NCI-H2029 treated with DMSO at 0.1 percent for 48 hours (cell line): Measurements from ENCODE around the gene ENOX1.

Experiments
- DNase-seq: peaks from one replicate; lab custom pipeline; 2025; lab: John Stamatoyannopoulos, UW

ENOX1 gene

DNA sequence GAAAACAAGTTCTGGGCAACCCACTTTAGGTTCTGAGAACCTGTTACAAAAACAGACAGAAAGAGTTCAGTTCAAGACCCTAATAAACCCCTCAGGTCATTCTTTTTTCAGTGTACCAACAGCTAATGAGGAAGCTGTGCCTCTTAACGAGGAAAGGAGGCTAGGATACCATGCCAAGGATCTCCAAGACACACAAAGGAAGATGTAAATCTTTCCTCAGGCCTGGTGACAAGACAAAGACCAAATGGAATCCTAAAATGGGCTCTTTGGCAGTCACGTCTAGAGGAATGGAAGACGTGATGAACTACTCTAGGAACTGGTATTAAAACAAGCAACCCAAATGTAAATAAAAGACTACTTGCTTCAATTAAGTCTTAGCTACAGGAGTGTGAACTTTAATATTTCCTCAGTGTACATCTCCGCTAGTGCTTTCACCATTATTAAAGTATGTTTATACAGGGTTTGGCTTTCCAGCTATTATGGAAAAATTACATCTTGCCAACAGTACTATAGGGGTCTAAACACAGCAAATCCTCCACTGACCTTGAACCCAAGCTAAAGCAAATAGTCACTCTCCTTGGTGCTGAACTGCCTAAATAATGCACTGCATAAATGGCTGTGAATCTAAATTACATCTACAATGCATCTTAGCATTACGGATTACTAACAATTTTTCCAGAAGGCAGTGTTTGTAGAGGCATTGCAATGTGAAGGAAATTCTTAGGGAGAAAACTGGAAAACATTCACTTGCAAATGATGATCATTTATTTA, 42.3 kb downstream of the ENOX1 start:
- no peak for DNase-seq

DNA sequence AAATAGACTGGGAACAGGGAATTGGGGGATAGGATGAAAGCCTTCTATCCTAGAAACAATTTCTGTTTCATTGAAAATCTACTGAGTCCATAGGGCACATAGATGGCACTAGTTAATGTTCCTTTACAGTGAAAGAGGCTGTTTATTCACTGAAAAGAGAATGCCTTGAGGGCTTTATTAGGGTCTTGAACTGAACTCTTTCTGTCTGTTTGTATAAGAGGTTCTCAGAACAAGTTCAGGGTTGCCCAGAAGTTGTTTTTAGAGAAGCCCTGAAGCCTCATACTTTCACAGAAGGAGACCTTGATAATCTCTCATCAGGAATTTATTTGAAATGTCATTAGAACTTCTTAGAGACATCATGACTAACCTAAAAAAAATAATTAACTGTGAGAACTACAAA, 43.9 kb downstream of the ENOX1 start:
- no peak for DNase-seq

DNA sequence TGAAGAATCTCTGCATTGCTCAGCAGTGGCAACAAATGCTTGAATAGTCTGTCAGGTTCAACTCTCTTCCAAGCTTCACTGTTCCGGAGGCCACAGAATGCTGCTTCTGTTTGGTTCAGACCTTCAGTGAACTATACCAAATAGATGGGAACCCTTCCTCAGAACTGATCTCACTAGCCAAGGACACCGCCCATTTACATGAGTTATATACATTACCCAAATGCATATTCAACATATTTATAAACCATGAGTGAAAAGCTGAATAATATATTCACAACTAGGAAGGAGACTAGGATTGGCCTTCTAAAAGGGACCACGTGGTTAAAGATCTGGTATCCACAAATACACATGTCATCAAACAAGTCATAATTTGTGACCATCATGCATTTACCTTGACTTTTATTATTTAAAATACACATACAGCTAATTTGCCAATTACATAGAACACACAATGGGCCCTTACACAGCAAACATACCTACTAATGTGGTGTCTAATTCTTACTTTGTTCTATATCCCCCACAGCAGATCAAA, 49.3 kb downstream of the ENOX1 start:
- no peak for DNase-seq

DNA sequence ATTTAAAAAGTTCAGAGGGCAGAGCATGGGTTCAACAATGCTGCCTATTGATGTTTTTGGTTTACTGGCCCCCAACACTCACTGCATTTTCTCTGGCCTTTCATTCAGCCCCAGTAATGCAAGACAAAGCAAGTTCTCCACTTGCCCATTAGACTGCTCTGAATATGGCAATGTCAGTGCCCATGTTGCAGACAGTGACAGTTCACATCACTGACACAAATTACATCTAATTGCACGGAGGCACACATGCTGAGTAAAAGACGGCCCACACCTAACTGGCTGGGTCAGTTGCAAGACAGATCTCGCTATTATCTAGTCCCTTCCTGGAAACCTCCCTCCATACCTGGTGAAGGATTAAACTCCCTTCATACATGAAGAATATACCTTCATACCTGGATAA, 54.0 kb downstream of the ENOX1 start:
- DNase-seq, result no peak

DNA sequence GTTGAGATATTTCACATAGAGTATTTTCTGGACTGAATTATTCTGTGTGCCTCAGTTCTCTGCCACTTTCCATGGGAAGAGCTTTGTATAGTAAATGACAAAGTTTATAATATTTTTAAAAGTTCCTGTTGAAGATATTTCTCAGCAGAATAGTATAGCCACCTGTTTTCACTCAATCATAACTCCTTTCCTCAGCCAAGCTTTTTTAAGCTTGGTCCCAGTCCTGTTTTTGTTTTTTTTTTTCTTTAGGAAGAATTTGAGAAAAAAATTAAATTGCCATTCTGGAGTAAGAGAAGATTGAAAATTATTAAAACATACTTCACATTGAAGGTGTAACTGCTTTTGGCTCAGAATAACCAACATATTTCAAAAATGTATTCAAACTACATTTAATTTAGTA, 55.5 kb downstream of the ENOX1 start:
- DNase-seq, result no peak

DNA sequence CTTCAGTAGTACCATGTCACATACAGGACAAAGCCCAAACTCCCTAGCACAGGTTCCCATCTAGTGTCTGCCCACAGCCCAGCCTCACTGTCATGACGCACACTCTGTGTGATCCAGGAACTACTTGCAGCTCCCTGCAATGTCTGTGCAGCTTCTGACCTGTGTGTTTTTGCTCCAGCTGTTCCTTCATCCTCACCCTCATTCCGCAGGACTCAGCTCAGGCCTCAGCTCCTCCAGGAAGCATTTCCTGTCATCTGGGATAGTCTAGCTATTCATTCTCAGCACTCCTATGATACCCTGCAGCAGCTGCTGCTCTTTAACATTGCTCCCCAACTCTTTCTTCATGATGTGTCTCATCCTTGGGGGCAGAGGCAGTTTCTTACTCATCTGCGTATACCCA, 56.1 kb downstream of the ENOX1 start:
- DNase-seq, result no peak

DNA sequence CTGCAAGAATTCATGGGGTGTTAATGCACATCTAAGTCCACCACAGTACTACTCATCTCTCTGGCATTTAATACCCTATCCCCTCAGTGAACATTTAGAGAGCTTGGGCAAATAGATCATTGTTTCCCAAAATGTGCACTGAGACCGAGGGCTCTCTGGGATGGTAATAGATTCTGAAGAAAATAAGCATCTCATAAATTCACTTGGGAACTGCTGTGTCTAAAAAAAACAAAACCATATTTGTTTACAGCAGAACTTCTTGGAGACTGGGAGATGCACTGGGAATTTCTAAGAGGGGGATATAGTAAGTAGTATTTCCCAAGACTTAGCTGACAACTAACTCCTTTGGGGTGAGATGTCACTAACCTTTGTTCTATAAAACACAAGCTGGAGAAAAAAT, 58.4 kb downstream of the ENOX1 start:
- no peak for DNase-seq

DNA sequence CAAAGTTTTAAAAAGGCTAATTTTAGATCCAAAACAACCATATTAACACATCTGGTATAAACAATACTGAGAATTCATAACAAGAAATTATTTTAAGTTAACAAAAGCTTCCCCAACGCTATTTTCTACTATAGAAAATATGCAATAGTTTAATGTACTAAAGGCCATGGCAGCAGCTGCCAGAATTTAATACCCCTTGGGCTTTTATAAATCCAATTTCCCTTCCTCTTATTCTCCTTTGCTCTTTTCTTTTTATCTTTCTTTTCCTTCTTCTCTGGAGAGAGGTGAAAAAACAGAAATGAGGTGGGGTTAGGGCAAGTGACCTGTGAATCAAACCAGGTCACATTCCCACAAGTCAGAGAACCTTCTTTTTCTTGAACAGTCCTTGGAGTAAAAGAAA, 58.9 kb downstream of the ENOX1 start:
- DNase-seq, result no peak

DNA sequence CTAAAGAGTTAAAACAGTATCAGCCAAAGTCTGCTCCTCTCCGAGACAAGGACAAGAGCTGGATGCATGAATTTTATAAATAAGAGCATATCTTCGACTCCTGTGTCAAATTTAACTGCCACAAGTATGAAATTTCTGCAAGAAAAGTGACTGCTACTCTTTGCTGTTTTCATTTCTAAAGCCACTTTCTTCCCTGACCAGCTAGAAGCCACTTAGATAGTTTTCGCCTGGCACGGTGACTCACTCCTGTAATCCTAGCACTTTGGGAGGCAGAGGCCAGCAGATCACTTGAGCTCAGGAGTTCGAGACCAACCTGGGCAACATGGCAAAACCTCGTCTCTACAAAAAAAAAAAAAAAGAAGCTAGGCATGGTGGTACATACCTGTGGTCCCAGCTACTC, 61.3 kb downstream of the ENOX1 start:
- DNase-seq, result no peak

DNA sequence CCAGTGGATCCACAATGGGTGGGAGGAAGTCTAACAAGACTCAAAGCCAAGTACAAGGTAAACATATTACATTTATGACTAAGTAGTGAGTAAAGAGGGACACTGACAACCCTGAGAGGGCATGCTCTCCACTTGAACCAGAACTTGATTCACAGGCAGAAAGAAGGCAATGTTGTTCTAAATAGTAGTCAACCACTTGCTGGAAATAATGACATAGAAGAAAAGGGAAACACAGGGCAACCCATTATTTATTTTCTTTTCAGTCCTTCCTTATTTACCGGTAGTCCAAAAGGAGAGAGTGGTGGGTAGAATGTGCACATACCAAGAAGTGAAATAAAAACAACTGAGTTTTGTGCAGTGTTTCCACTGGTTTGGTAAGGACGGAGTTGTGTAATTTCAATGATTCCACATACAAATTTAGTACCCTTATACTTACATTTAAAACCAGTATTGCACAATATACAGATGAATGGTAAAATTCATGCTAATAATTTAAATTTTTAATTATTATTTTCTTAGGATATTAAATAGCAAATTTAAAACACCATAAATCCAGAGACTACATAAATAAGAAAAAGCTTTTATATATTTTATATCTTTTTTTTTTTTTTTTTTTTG, 65.9 kb downstream of the ENOX1 start:
- DNase-seq, result no peak

DNA sequence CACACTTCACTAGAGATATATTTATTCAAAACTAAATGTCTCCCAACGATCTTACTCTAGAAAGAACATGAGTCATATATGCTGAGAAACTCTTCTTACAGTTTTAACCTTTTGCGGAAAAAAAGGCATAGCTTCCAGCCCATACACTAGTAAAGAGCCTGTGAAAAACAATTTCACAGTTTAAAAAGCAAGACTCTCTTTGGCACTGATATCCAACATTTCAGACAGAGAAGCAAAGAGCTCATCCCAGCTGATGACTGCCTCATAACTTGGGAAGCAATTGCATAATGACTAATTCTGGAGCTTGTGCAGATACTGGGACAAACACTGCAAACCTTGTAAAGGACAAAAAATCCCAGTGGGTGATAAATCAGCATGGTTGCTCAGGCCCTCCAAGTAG, 88.0 kb downstream of the ENOX1 start:
- no peak for DNase-seq

DNA sequence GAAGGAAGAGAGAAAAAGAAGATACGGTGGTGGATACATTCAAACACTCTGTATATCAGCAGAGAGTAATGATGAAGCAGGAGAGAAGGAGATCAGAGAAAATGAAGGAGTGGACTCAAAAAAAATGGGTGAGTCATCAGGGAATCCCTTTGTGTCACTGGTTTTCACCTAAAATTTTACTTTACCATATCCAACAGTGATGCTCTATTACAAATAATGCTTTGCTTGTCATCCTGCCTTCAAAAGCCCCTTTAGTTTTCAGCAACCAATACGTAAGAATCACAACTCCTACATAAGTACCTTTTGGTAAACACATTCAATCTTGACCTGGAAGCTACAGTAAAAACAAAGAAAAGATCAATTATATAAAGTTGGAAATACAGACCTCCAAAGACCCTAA, 88.8 kb downstream of the ENOX1 start:
- no peak for DNase-seq

DNA sequence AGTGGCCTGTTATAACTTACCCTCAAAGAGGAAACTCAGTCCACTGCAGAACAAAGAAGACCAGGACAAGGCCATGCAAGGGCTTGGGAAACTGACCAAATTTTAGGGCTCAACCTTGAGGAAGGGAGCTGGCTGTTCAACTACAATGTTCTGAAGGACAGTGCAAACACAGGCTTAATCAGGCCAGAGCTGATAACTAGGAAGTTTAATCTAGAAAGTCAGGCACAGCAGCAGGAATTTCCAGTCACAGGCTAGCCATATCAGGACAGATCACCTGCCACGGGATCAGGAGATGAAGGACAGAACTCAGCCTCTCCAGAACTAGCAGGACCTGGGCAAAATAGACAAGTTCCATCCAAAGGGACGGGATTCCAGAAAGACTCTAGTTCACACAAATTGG, 89.4 kb downstream of the ENOX1 start:
- DNase-seq, result no peak

DNA sequence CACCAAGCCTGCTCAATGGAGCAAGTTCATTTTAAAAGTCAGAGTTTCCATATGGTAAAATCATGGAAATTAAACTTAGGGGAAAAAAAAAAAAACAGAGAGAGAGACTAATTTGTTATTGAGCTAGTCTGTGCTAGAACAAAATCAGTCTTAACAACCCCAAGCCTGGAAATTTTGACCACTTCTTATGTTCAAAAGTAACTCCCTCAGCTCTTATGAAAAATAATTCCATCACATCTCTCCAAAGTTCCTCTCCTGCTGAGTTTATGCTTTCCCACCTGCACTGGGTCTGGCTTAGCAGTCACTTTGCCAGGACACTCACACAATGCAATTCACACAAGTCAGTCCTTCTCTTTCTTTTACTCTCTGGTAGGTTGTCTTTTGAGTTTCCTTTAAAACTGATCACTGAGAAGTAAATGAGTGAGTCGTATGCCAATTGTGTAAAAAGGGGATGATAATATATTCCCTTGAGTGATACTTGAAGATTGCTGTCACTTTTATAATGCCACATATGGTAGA, 92.6 kb downstream of the ENOX1 start:
- no peak for DNase-seq

DNA sequence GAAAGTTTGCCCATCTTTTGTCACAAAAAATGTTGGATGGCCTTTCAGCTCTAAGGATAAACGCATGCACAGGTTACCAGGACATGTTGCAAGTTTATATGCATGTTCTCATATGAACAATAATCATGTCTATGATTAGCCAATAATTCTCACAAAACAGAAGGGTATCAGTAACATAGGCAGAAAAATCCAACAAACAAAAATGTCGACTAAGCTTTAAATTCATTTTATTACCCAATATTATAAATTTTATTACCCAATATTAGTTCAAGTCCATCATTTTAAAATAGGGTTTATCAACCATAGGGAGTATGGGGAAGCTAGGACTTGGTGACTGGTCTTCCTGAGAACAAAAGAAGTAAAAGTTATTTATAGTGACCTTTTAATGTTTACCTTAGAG, 93.1 kb downstream of the ENOX1 start:
- no peak for DNase-seq

DNA sequence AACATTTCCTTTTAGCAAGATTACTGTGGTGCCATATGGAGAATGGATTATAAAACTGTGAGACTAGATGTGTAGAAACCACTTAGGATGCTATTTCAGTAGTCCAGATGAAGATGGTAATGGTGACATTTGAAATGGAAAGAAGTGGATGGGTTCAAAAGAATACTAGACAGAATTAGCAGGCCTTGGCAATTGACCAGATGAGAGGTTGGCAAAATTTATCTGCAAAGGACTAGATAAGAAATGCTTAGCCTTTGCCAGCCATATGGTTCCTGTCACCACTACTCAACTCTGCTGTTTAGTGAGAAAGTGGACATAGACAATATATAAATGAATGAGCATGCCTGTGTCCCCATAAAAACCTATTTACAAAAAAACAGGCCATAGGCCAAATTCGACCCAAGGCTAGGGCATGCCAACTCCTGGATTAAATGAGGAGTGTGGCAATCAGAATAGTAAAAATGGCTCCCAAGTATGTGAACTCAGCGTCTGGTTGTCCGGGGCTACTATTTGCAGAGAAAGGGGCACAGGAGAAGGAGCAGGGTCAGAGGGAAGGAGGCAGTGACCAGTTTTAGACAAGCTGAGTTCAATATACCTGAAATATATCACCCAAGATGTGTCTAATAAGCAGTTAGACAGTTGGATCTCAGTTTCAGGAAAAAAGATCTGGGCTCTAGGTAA, 98.4 kb downstream of the ENOX1 start:
- no peak for DNase-seq

DNA sequence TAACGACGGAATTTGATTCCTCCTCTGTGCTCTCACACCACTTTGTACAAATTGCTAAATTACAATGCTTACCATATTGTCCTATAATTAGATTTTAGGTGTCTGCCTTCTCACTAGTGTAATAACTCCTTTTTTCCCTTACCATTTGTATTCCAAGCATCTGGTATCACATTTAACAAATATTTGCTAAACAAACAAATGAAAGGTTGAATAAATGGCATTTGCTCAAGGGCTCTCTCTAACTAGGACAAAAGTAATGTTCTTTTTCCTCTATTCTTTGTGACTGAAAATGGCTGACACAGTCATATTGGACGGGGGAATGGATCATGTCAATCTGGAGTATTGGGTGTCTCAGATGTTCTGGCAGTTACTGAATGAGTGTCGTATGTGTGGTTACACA, 99.7 kb downstream of the ENOX1 start:
- DNase-seq, result no peak

DNA sequence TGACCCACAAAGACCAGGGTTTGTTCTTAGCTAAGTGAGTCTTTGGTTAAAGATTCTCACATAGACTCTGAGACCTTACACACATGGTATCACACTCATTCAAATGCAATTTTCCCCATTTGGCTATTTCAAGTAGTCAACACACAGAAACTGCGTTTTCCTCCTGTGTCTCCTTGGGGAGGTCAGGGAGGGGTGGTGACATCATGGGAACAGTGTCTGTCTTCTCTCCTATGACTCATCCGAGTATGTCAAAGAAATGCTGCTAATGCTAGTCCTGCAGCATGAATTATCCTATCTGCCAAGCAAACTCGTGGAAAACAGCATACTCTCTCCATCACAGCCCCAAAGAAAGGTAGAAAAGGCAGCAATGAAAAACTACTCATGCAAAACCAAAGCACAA, 100.2 kb downstream of the ENOX1 start:
- no peak for DNase-seq

DNA sequence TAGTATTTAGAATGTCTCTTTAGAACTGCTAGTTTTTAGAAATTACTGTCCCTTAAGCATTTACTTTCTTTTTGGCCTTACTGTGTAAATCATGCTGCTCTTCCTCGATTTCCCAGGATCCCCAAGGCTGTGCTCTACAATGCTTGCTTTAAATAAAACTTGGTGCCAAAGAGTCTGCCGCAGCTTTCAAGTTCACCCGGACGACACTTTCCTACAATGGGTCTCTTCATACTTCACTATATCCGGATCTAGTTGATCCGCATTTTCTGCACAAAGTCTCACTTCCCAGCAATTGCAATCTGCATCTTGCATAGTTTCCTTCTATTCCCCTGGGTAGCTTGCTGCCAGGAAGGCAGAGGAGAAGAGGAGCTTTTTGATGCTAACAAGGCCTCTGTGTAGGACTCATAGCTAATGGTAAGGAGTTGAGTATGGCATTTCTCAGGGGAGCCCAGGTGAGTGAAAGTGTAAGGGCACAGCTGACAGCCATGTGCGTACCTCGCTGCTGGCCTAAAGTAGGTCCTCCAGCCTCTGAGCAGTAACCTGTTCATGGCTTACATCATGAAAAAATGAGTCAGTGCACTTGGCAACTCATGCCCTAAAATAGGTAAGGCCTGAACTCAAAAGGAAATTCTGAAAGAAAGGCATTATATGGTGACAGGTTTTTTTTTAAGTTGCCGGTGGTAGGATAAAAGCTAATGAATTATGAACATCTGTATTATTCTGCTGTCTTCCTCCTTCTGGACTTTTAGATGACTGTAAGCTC, 101.6 kb downstream of the ENOX1 start:
- DNase-seq, result no peak

DNA sequence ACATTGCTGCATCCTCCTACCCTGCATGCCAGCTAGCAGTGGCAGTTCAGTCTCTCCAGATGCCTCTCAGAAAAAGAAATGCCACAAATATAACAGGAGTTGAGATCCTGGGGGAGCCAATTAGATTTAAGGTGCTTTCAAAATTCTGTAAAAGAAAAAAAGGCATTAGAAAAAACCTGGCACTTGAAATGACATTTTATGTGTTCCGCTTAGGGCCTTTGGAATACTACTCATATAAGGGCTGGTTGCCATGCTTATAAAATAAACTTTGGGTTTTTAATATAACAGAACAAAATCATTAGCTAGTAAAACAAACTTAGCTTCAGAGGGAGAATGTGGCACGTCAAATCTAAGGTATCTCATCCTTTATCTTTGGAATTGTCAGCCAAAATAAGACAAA, 104.1 kb downstream of the ENOX1 start:
- no peak for DNase-seq

DNA sequence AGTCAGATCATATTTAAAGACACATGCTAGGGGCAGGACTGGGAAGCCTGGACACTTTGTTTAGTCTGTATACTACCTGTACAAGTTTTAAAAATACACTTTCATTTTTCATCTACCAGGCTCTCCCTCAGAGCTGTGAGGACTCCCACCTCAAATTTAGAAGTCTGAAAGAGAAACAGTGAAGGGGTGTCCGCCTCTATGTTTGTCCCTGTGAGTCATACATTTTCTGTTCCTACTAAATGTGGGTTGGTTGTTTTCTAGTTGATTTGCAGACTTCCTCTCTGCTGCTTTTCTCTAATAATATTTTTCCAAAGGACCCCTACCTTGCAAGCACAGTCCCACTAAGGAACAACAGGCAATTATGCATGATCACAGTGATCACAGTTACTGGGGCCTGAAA, 110.5 kb downstream of the ENOX1 start:
- no peak for DNase-seq

DNA sequence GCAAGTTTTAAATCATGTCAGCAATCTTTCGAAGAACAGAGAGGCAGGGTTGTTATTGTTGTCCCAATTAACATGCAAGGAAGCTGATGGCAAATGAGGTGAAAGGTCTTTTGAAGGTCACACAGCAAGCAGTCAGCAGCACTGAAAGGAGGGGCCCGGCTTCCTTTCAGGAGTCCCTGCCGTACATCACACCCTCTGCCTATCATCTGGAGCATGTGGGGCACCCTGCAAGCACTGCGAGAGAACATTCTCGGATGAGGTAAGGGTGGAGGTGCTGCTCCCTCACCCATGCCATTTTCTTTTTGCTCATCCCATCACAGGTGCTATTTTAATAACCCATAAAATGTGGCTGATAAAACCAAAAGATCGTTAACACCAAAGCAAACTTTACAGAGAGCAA, 111.2 kb downstream of the ENOX1 start:
- no peak for DNase-seq
